ENCODE data around the gene TBC1D22A. TPM values are rescaled to one million over a fixed set of nuclear protein-coding genes. Genes with fewer than 3 reads are reported as not detected.

TBC1D22A gene
- total and polyA plus RNA-seq, 10 of the 15 experiments (the other 5 are each of a cell fraction or from before 2014, with no cell fraction given), result 0.63 to 44.7 (median 27.4) TPM

- TF ChIP-seq, protein P1, sequence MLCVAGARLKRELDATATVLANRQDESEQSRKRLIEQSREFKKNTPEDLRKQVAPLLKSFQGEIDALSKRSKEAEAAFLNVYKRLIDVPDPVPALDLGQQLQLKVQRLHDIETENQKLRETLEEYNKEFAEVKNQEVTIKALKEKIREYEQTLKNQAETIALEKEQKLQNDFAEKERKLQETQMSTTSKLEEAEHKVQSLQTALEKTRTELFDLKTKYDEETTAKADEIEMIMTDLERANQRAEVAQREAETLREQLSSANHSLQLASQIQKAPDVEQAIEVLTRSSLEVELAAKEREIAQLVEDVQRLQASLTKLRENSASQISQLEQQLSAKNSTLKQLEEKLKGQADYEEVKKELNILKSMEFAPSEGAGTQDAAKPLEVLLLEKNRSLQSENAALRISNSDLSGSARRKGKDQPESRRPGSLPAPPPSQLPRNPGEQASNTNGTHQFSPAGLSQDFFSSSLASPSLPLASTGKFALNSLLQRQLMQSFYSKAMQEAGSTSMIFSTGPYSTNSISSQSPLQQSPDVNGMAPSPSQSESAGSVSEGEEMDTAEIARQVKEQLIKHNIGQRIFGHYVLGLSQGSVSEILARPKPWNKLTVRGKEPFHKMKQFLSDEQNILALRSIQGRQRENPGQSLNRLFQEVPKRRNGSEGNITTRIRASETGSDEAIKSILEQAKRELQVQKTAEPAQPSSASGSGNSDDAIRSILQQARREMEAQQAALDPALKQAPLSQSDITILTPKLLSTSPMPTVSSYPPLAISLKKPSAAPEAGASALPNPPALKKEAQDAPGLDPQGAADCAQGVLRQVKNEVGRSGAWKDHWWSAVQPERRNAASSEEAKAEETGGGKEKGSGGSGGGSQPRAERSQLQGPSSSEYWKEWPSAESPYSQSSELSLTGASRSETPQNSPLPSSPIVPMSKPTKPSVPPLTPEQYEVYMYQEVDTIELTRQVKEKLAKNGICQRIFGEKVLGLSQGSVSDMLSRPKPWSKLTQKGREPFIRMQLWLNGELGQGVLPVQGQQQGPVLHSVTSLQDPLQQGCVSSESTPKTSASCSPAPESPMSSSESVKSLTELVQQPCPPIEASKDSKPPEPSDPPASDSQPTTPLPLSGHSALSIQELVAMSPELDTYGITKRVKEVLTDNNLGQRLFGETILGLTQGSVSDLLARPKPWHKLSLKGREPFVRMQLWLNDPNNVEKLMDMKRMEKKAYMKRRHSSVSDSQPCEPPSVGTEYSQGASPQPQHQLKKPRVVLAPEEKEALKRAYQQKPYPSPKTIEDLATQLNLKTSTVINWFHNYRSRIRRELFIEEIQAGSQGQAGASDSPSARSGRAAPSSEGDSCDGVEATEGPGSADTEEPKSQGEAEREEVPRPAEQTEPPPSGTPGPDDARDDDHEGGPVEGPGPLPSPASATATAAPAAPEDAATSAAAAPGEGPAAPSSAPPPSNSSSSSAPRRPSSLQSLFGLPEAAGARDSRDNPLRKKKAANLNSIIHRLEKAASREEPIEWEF (IDR thresholded peaks at IDR 0.05; ENCODE audit: insufficient replicate concordance, low read depth, low read length), result no peak
- TF ChIP-seq PML (IDR thresholded peaks at IDR 0.05; ENCODE audit: low read length) (no peak), IRF3 (IDR thresholded peaks at IDR 0.05) (no peak), ATF7 (IDR thresholded peaks at IDR 0.05; ENCODE audit: low read depth) (no peak), ETV6 (conservative IDR thresholded peaks at IDR 0.05 in 1 of 2, IDR thresholded peaks at IDR 0.05 in 1 of 2; ENCODE audit: borderline replicate concordance in 1 of 2, low read depth in 1 of 2) (no peak)
These were observed 402.3 kb downstream of the TBC1D22A start (continued) for GRCh38 chr22:47164514-47165337.

Measured in GM12878 (cell line).